Heart left ventricle (tissue), 16 donors: ENCODE measurements around the gene KDM7A. TPM values are rescaled to one million over a fixed set of nuclear protein-coding genes. Genes with fewer than 3 reads are reported as not detected.

Experiments used
- ATAC-seq, 4 donors: fragments of 200-7000 bp; cut with Tn5 transposase; one replicate each; pipeline ENCODE4 v1.9.1; 2020 to 2022; ENCODE audit warnings: moderate library complexity in 4 of 4, mild to moderate bottlenecking in 3 of 4, moderate number of reproducible peaks in 1 of 4
- DNase-seq, 5 donors: peaks; one replicate each; pipeline ENCODE4 v3.0.0-alpha.2; 2020
- H3K27ac ChIP-seq, 12 donors: fragments of 200-600 bp; sonication (generic) in 4 of 12; one replicate each; pipeline versions ENCODE4 v1.5.0 to v1.8.0; 2016 to 2022; ENCODE audit warnings: mild to moderate bottlenecking in 2 of 12
- H3K27me3 ChIP-seq, 9 donors: fragments of 200-600 bp; sonication (generic) in 2 of 9; one replicate each; pipeline versions ENCODE4 v1.5.1 to v1.8.0; 2016 to 2022; ENCODE audit warnings: mild to moderate bottlenecking in 3 of 9
- H3K36me3 ChIP-seq, 9 donors: fragments of 200-600 bp; sonication (generic) in 2 of 9; one replicate each; pipeline versions ENCODE4 v1.5.0 to v1.8.0; 2018 to 2022; ENCODE audit warnings: mild to moderate bottlenecking in 2 of 9
- H3K4me1 ChIP-seq, 12 donors: fragments of 200-600 bp; sonication (generic) in 4 of 12; one replicate each; pipeline versions ENCODE4 v1.5.0 to v1.8.0; 2016 to 2022; ENCODE audit warnings: mild to moderate bottlenecking in 3 of 12
- H3K4me3 ChIP-seq, 12 donors: fragments of 200-600 bp; sonication (generic) in 4 of 12; one replicate each; pipeline versions ENCODE4 v1.5.0 to v1.8.0; 2017 to 2022; ENCODE audit warnings: mild to moderate bottlenecking in 9 of 12, moderate library complexity in 4 of 12
- H3K9me3 ChIP-seq, 12 donors: fragments of 200-600 bp; sonication (generic) in 4 of 12; one replicate each; pipeline versions ENCODE4 v1.5.0 to v1.8.0; 2016 to 2022; ENCODE audit warnings: mild to moderate bottlenecking in 1 of 12
- POLR2A ChIP-seq, 2 donors: fragments of 450-650 bp; IDR thresholded peaks; one replicate each; pipeline ENCODE4 v1.6.1; 2017; ENCODE audit warnings: antibody characterized with exemption in 2 of 2, mild to moderate bottlenecking in 2 of 2, moderate library complexity in 2 of 2
- WGBS, 4 donors: extraction: QIAGEN DNeasy Blood & Tissue Kit in 2 of 4; methylation state at CpG; one replicate each; pipeline versions ENCODE4 v1.1.5 to v1.1.7; 2013 to 2018; 5-methylcytosine and 5-hydroxymethylcytosine counted together
- intact Hi-C, 10 donors: fragments of 100-400 bp; cut with DNase I; formaldehyde crosslinking; loops; one replicate each; pipeline versions ENCODE4 v1.11.1 to v1.14.2; 2022
- polyA plus RNA-seq, 2 donors: library from polyadenylated mRNA; stranded (reverse); fragments of 200-250 nt; gene quantifications; one replicate each; pipeline ENCODE4 v1.2.3, GENCODE V29; 2013
- total RNA-seq, 9 donors: library from RNA; depleted of rRNA in 2 of 9; stranded (reverse); fragments of >200 nt in 2 of 9; fragmentation: NEBNext Ultra II Directional in 3 of 9; extraction: Animal tissue kit (Norgen Biotek cat#: 25700) in 3 of 9; gene quantifications; one replicate each; pipeline versions ENCODE4 v1.1.0 to v1.2.4, GENCODE V29; 2016 to 2023
- TF ChIP-seq, protein P1 (sequence below), 12 donors: fragments of 200-600 bp; sonication (generic) in 4 of 12; IDR thresholded peaks; one replicate each; pipeline versions ENCODE4 v1.5.0 to v1.8.0; 2018 to 2022; ENCODE audit warnings: antibody characterized with exemption in 12 of 12, mild to moderate bottlenecking in 5 of 12
- donor health status: ischemic (EF 13 %, LVEDD 7.1; RV severe dilation, severe dysfunction).
- donor health status: healthy with polysubstance abuse.
- donor health status: DM: no; HTN: yes; CAD: no.
- donor health status: DM: no; HTN: no; CAD: no.
- donor health status: ischemic (EF 25% LVEDD 6.9; RV normal size, moderate dysfunction).
- donor health status: ischemic (EF 25% LVEDD 5.7; RV mildly dilated, moderate dysfunction).
- donor health status: healthy.
- donor health status: DM: yes; HTN: yes; CAD: no.
- donor health status: ischemic (EF 35%, LVEDD 5.7; RV mildly dilated, moderate dysfunction).
- donor health status: nonischemic (EF 11% LVEDD 7.7; RV severe dilation, severe dysfunction).
- donor health status: DM: yes; HTN: yes; CAD: no.
- donor health status: PGD.
- donor health status: ischemic (EF 29% LVEDD 5.4; RV normal size, mild dysfunction).
- donor health status: nonischemic (EF 23%, LVEDD 6.1; RV moderate dilation, normal function).

KDM7A gene
- total and polyA plus RNA-seq, 11 donors: 3.0 to 18.7 (median 9.1) TPM

DNA sequence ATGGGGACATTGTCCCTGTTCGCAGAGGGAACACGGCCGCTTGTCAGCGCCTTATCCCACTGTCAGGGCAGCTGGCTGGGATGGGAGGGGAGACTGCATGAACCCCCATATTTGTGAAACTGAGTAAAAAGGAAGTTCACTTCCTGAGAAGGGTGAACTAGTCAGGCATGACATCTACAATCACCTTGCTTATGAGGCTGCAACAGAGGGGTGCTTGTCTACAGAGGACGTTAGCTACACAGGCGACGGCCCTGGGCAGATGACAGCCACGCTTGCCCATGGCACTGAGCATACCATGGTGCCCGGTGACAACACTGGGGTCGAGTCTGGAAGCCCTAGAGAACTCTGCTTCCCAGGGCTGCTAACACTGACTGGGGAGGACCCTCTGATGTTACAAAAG lies 46.0 kb upstream of the KDM7A start:
- H3K4me1 ChIP-seq: peaks cover 0 to 11% (median 0%) of the 10 kb centered on the region in 12 donors
- H3K27ac ChIP-seq: no peak overlapping the region
- TF ChIP-seq, protein P1, sequence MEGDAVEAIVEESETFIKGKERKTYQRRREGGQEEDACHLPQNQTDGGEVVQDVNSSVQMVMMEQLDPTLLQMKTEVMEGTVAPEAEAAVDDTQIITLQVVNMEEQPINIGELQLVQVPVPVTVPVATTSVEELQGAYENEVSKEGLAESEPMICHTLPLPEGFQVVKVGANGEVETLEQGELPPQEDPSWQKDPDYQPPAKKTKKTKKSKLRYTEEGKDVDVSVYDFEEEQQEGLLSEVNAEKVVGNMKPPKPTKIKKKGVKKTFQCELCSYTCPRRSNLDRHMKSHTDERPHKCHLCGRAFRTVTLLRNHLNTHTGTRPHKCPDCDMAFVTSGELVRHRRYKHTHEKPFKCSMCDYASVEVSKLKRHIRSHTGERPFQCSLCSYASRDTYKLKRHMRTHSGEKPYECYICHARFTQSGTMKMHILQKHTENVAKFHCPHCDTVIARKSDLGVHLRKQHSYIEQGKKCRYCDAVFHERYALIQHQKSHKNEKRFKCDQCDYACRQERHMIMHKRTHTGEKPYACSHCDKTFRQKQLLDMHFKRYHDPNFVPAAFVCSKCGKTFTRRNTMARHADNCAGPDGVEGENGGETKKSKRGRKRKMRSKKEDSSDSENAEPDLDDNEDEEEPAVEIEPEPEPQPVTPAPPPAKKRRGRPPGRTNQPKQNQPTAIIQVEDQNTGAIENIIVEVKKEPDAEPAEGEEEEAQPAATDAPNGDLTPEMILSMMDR (IDR thresholded peaks at IDR 0.05): no peak
- no peak for TF ChIP-seq POLR2A (IDR thresholded peaks at IDR 0.05)
- H3K9me3 ChIP-seq: no peaks in the 10 kb centered on the region
- no peaks in the 10 kb centered on the region for H3K36me3 ChIP-seq
- 82 to 84% (median 84%) methylated on average over 9 to 10 of the region's 10 CpGs for WGBS, 4 donors
- H3K27me3 ChIP-seq: no peaks in the 10 kb centered on the region
- intact Hi-C loops: no loop called here
- no peak overlapping the region for H3K4me3 ChIP-seq
- no peak for DNase-seq
- no peak for ATAC-seq

GRCh38 chr7:140219672-140220524 lies 43.1 kb upstream of the KDM7A start:
- H3K27me3 ChIP-seq: no peaks in the 10 kb centered on the region
- H3K9me3 ChIP-seq: peaks cover 0 to 9% (median 0%) of the 10 kb centered on the region in 12 donors
- intact Hi-C loops: no loop called here
- 88 to 93% (median 89%) methylated on average over 10 of the region's 10 CpGs for WGBS, 4 donors
- no peaks in the 10 kb centered on the region for H3K36me3 ChIP-seq
- H3K27ac ChIP-seq: no peak overlapping the region
- TF ChIP-seq, protein P1 (IDR thresholded peaks at IDR 0.05): no peak
- TF ChIP-seq POLR2A (IDR thresholded peaks at IDR 0.05): no peak
- ATAC-seq (no peak), DNase-seq (no peak)
- no peak overlapping the region for H3K4me3 ChIP-seq
- peaks cover 0 to 11% (median 0%) of the 10 kb centered on the region in 12 donors for H3K4me1 ChIP-seq

DNA sequence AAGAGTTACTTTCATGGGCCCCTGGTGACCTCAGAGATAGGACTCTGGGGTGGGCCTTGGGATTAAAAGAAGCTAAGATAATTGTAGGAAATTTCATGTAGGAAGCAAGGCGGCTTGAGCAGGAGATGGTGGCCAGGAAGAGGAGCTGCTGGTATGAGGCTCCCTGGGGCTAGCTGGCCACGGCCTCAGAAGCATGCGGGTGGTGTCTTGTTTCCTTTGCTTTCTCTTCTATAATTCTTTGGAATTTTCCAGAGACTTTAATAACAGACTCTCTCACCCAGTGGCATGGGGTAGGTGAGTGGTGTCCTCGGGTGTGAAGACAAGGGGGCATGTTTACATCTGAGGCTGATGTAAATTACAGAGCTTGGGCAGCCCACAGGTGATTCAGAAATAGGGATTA lies 41.9 kb upstream of the KDM7A start:
- intact Hi-C loops: no loop called here
- TF ChIP-seq, protein P1 (IDR thresholded peaks at IDR 0.05): no peak
- no peak for TF ChIP-seq POLR2A (IDR thresholded peaks at IDR 0.05)
- peaks cover 0 to 9% (median 0%) of the 10 kb centered on the region in 12 donors for H3K9me3 ChIP-seq
- DNase-seq (no peak), ATAC-seq (no peak)
- no peaks in the 10 kb centered on the region for H3K36me3 ChIP-seq
- no peak overlapping the region for H3K27ac ChIP-seq
- H3K27me3 ChIP-seq: no peaks in the 10 kb centered on the region
- H3K4me3 ChIP-seq: no peak overlapping the region
- peaks cover 0 to 11% (median 0%) of the 10 kb centered on the region in 12 donors for H3K4me1 ChIP-seq
- 87 to 90% (median 90%) methylated on average over 4 of the region's 4 CpGs for WGBS, 4 donors

DNA sequence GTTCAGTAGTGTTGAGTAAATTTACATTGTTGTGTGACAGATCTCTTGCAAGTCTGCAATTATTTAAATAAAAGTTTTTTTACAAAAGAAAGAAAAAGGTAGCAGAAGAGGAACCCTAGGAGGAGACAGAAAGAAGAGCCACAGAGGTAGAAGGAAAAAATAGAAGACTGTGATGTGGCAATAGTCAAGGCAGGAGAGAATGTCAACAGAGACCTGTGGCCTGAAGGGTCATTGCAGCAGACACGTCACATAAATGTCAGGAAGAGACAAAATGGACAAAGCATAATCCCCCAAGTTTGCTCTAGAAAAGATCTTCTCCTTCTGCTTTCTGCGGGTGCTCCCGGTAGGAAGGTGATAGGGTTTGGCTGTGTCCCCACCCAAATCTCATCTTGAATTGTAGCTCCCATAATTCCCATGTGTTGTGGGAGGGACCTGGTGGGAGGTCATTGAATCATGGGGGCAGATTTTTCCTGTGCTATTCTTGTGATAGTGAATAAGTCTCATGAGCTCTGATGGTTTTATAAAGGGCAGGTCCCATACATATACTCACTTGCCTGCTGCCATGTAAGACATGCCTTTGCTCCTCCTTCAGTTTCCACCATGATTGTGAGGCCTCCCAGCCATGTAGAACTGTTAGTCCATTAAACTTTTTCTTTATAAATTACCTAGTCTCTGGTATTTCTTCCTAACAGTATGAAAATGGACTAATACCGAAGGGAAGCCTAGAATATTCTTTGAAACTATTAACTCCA lies 41.1 kb upstream of the KDM7A start:
- no peak for DNase-seq
- Histone ChIP-seq H3K27ac (no peak overlapping the region), H3K9me3 (peaks cover 0 to 9% (median 0%) of the 10 kb centered on the region in 12 donors), H3K4me3 (no peak overlapping the region), H3K36me3 (no peaks in the 10 kb centered on the region), H3K27me3 (no peaks in the 10 kb centered on the region), H3K4me1 (peaks cover 0 to 4% (median 0%) of the 10 kb centered on the region in 12 donors)
- no peak for ATAC-seq
- WGBS, 4 donors: 90 to 98% (median 94%) methylated on average over 4 of the region's 4 CpGs
- TF ChIP-seq, protein P1 (IDR thresholded peaks at IDR 0.05): no peak
- no peak for TF ChIP-seq POLR2A (IDR thresholded peaks at IDR 0.05)
- intact Hi-C loops: no loop called here
